Hepatocyte (in vitro differentiated cells): Measurements from ENCODE around the gene CFAP161. TPM values are rescaled to one million over a fixed set of nuclear protein-coding genes. Genes with fewer than 3 reads are reported as not detected.

Experiments used
- DNase-seq: peaks from one replicate; pipeline ENCODE4 v3.0.0-alpha.2; 2016; ENCODE audit warnings: low spot score
- H2AFZ ChIP-seq: fragments of 200-600 bp; sonication (generic); 2 replicates; pipeline ENCODE4 v1.6.0; 2016; ENCODE audit warnings: antibody characterized with exemption, mild to moderate bottlenecking
- H3K27ac ChIP-seq: fragments of 200-600 bp; sonication (generic); 2 replicates; pipeline ENCODE4 v1.5.1; 2016; ENCODE audit warnings: mild to moderate bottlenecking
- H3K27me3 ChIP-seq: fragments of 200-600 bp; sonication (generic); 2 replicates; pipeline ENCODE4 v1.6.1; 2016
- H3K36me3 ChIP-seq: fragments of 200-600 bp; sonication (generic); replicated peaks from 2 replicates; pipeline ENCODE4 v1.5.1; 2016; ENCODE audit warnings: low read depth; ENCODE audit not compliant: insufficient read depth
- H3K4me1 ChIP-seq: fragments of 200-600 bp; sonication (generic); 2 replicates; pipeline ENCODE4 v1.5.1; 2016; ENCODE audit warnings: mild to moderate bottlenecking, moderate library complexity; ENCODE audit not compliant: insufficient read depth
- H3K4me2 ChIP-seq: fragments of 200-600 bp; sonication (generic); 2 replicates; pipeline ENCODE4 v1.6.0; 2016
- H3K4me3 ChIP-seq: fragments of 200-600 bp; sonication (generic); 2 replicates; pipeline ENCODE4 v1.5.1; 2016; ENCODE audit warnings: mild to moderate bottlenecking
- H3K79me2 ChIP-seq: fragments of 200-600 bp; sonication (generic); 2 replicates; pipeline ENCODE4 v1.6.0; 2017; ENCODE audit warnings: mild to moderate bottlenecking
- H3K9me2 ChIP-seq: fragments of 200-600 bp; sonication (generic); replicated peaks from 2 replicates; pipeline ENCODE4 v1.6.0; 2017; ENCODE audit warnings: mild to moderate bottlenecking; ENCODE audit not compliant: insufficient read depth
- H3K9me3 ChIP-seq: fragments of 200-600 bp; sonication (generic); 2 replicates; pipeline ENCODE4 v1.5.1; 2016; ENCODE audit warnings: low read depth, mild to moderate bottlenecking
- H4K20me1 ChIP-seq: fragments of 200-600 bp; sonication (generic); 2 replicates; pipeline ENCODE4 v1.6.0; 2016; ENCODE audit warnings: mild to moderate bottlenecking; ENCODE audit not compliant: insufficient read depth, poor library complexity, severe bottlenecking
- EZH2 ChIP-seq: fragments of 200-600 bp; sonication (generic); IDR thresholded peaks from 2 replicates; pipeline ENCODE4 v1.6.1; 2016; ENCODE audit warnings: antibody characterized with exemption, mild to moderate bottlenecking, borderline replicate concordance
- EZH2phosphoT487 ChIP-seq: fragments of 200-600 bp; sonication (generic); IDR thresholded peaks from one replicate; pipeline ENCODE4 v1.6.1; 2018; ENCODE audit warnings: antibody characterized with exemption, mild to moderate bottlenecking, low read depth, moderate library complexity; ENCODE audit not compliant: unreplicated experiment, severe bottlenecking
- WGBS: methylation state at CpG from one replicate; pipeline ENCODE4 v1.1.6; 2016; ENCODE audit warnings: low lambda C conversion rate; ENCODE audit errors: missing lambda C conversion rate; 5-methylcytosine and 5-hydroxymethylcytosine counted together
- polyA plus RNA-seq: library from polyadenylated mRNA; unstranded; fragments of >200 nt; fragmentation: Nextera tagmentation; extraction: Ambion mirVana; gene quantifications from 2 replicates; pipeline ENCODE4 v1.2.1, GENCODE V29; 2016
- total RNA-seq: library from RNA; depleted of rRNA; stranded (reverse); fragments of >200 nt; gene quantifications from 2 replicates; pipeline ENCODE4 v1.2.3, GENCODE V29; 2014
- TF ChIP-seq, protein P1 (sequence below): fragments of 200-600 bp; sonication (generic); IDR thresholded peaks from 2 replicates; pipeline ENCODE4 v1.5.1; 2016; ENCODE audit warnings: antibody characterized with exemption, mild to moderate bottlenecking; ENCODE audit not compliant: poor library complexity

CFAP161 gene
- total and polyA plus RNA-seq, 2 experiments from 2014 or later = 0.81 TPM; not detected in 1

DNA sequence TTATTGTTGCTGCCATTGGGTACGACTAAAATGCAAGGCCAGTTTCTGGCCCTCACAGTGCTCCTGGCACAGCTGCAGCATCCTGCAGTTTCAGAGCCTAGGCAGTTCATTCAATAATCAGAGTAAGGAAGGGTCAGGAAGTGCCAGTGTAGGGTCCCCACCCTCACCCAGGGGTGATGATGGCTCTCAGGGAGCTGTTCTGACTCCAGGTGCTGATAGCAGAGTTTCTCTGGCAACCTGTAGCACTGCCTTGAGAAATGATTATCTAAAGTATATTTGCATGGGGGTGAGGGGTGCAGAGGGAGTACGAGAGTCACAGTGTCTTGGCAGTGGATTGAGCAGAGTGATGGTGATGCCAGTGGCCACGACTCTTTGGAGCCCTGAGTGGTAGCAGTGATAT lies 47.1 kb downstream of the CFAP161 start:
- Histone ChIP-seq H2AFZ (no peak overlapping the region), H4K20me1 (no peaks in the 10 kb centered on the region), H3K4me3 (no peak overlapping the region), H3K79me2 (no peaks in the 10 kb centered on the region), H3K27me3 (peaks cover 16% of the 10 kb centered on the region), H3K27ac (peak overlapping the region; percentile 81), H3K9me2 (no peaks in the 10 kb centered on the region), H3K9me3 (no peaks in the 10 kb centered on the region), H3K36me3 (no peaks in the 10 kb centered on the region), H3K4me1 (peaks cover 11% of the 10 kb centered on the region), H3K4me2 (no peak overlapping the region)
- no peak for TF ChIP-seq EZH2
- no peak for TF ChIP-seq EZH2phosphoT487
- TF ChIP-seq, protein P1, sequence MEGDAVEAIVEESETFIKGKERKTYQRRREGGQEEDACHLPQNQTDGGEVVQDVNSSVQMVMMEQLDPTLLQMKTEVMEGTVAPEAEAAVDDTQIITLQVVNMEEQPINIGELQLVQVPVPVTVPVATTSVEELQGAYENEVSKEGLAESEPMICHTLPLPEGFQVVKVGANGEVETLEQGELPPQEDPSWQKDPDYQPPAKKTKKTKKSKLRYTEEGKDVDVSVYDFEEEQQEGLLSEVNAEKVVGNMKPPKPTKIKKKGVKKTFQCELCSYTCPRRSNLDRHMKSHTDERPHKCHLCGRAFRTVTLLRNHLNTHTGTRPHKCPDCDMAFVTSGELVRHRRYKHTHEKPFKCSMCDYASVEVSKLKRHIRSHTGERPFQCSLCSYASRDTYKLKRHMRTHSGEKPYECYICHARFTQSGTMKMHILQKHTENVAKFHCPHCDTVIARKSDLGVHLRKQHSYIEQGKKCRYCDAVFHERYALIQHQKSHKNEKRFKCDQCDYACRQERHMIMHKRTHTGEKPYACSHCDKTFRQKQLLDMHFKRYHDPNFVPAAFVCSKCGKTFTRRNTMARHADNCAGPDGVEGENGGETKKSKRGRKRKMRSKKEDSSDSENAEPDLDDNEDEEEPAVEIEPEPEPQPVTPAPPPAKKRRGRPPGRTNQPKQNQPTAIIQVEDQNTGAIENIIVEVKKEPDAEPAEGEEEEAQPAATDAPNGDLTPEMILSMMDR = no peak
- WGBS = 81% methylated on average over 3 of the region's 3 CpGs
- DNase-seq = no peak

DNA sequence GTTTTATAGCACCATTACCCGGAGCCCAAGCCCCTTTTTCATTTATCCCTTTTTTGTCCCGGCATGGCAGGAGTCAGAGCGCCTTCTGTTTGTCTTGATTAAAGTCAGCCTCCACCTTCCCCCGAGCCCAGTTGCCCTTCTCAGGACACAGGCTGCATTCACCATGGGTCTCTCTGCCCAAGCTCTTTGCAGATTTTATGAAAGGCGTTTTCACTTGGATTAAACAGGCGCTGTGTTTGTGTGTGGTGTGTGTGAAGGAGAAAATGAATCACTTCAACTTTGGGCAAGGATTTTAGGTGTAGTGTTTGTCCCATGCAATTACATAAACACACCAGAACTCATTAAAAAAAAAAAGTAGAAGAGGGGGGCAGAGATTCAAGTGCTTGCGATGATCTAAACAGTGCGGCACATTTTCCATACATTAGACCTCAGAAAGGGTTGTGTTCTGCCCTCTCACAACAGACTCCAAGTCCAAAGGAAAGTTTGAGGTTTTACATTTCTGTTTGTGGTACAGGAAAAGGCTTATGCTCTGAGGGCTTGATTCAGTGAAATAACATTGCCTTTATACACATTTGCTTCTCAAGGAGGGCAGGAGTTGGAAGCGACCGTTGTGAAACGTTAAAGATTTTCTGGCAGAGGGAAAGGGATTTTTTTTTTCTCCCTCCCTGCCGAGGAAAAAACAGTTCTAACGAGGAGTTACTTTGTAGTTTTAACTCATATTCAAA lies 48.1 kb downstream of the CFAP161 start:
- 54% methylated on average over 13 of the region's 13 CpGs for WGBS
- Histone ChIP-seq H3K9me3 (no peaks in the 10 kb centered on the region), H3K36me3 (no peaks in the 10 kb centered on the region), H3K4me2 (peak overlapping the region; percentile 73), H3K79me2 (no peaks in the 10 kb centered on the region), H3K9me2 (no peaks in the 10 kb centered on the region), H3K4me1 (peaks cover 11% of the 10 kb centered on the region), H3K27ac (peak overlapping the region; percentile 81), H4K20me1 (no peaks in the 10 kb centered on the region), H3K4me3 (no peak overlapping the region), H2AFZ (peak overlapping the region; percentile 7), H3K27me3 (peaks cover 16% of the 10 kb centered on the region)
- DNase-seq = peak; percentile 8
- TF ChIP-seq EZH2phosphoT487 = no peak
- TF ChIP-seq, protein P1 = no peak
- no peak for TF ChIP-seq EZH2

DNA sequence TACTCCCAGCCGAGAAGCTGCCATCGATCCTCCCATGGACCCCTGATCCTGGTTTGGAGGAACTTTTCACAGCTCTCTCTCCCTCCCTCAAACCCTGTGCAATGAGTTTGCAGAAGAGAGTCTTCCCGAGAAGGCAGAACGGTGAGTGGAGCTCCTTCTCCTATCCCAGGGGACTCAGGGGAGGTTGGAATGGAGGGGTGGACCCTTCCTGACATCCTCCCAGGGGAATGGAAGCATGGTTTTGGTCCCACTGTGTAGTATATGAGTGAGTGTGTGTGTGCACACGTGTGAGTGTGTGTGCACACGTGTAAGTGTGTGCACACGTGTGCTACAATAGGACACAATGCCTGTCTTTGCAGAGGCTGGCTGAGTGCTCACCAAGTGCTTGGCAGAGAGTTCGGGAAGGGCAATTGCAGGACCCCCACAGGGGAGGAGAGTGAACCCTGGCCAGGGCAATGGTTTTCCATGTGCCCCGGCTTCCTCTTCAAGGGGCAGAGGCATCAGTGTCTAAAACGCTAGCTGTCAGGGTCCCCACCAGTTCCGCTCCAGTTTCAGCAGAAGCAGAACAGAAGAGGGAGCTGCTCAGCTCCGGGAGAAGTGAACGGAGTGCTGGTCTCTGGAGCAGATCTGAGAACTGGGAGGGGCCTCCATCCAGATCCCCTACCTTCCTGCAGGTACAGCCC lies 48.8 kb downstream of the CFAP161 start:
- 52% methylated on average over 13 of the region's 13 CpGs for WGBS
- Histone ChIP-seq H3K9me2 (no peaks in the 10 kb centered on the region), H4K20me1 (no peaks in the 10 kb centered on the region), H3K9me3 (no peaks in the 10 kb centered on the region), H3K4me3 (no peak overlapping the region), H3K4me2 (peak overlapping the region; percentile 73), H3K79me2 (no peaks in the 10 kb centered on the region), H3K27ac (peak overlapping the region; percentile 81), H2AFZ (peak overlapping the region; percentile 7), H3K36me3 (no peaks in the 10 kb centered on the region), H3K4me1 (peaks cover 11% of the 10 kb centered on the region), H3K27me3 (peaks cover 16% of the 10 kb centered on the region)
- no peak for DNase-seq
- TF ChIP-seq EZH2 = no peak
- TF ChIP-seq EZH2phosphoT487 = no peak

DNA sequence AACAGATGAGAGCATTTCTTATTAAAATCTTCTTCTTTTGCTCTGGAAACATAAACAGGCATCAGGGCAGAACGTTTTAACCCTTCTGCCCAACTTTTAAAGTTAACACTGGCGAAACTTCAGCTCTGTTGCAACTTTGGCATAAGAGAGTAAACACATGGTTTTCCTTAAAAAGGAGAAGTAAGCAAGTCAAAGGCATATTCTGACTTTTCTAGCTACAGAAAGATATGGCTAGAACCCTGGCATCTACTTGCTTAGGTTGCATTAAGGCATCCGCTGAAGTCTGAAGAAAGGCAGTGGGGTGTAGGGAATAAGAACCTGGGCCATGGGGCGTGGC lies 49.3 kb downstream of the CFAP161 start:
- no peaks in the 10 kb centered on the region for H3K79me2 ChIP-seq
- H3K9me2 ChIP-seq = no peaks in the 10 kb centered on the region
- peak overlapping the region; percentile 81 for H3K27ac ChIP-seq
- no peak overlapping the region for H3K4me3 ChIP-seq
- H3K36me3 ChIP-seq = no peaks in the 10 kb centered on the region
- H3K4me2 ChIP-seq = peak overlapping the region; percentile 73
- no peak for TF ChIP-seq EZH2phosphoT487
- no peak for TF ChIP-seq EZH2
- TF ChIP-seq, protein P1 = no peak
- H3K4me1 ChIP-seq = peaks cover 11% of the 10 kb centered on the region
- H3K9me3 ChIP-seq = no peaks in the 10 kb centered on the region
- DNase-seq = no peak
- no peak overlapping the region for H2AFZ ChIP-seq
- peaks cover 16% of the 10 kb centered on the region for H3K27me3 ChIP-seq
- WGBS = 70% methylated on average over 4 of the region's 4 CpGs
- H4K20me1 ChIP-seq = no peaks in the 10 kb centered on the region
